DND-41 (cell line): ENCODE data around the gene PCCB.

Experiments used
- ATAC-seq: fragments of 200-7000 bp; cut with Tn5 transposase; 3 replicates; pipeline ENCODE4 v1.9.1; 2021; ENCODE audit warnings: low read depth; ENCODE audit not compliant: insufficient read depth
- DNase-seq: peaks from one replicate; pipeline ENCODE4 v3.0.0-alpha.2; 2020
- H2AFZ ChIP-seq: 2 replicates; pipeline ENCODE4 v1.6.0; 2012; ENCODE audit warnings: low read depth, low read length
- H3K27ac ChIP-seq: 2 replicates; pipeline ENCODE4 v1.5.1; 2012; ENCODE audit warnings: low read length, inconsistent platforms
- H3K27me3 ChIP-seq: fragments of 200-600 bp; sonication (generic); 2 replicates; pipeline ENCODE4 v1.6.0; 2012; ENCODE audit warnings: low read length, mild to moderate bottlenecking, inconsistent platforms; ENCODE audit not compliant: insufficient read depth, poor library complexity
- H3K36me3 ChIP-seq: 2 replicates; pipeline ENCODE4 v1.5.1; 2012; ENCODE audit warnings: low read length, inconsistent platforms; ENCODE audit not compliant: insufficient read depth
- H3K4me1 ChIP-seq: 2 replicates; pipeline ENCODE4 v1.5.1; 2012; ENCODE audit warnings: mild to moderate bottlenecking, low read length; ENCODE audit not compliant: insufficient read depth
- H3K4me2 ChIP-seq: 2 replicates; pipeline ENCODE4 v1.6.0; 2012; ENCODE audit warnings: mild to moderate bottlenecking, moderate library complexity, low read length, inconsistent platforms; ENCODE audit not compliant: insufficient read depth
- H3K4me3 ChIP-seq, 2 experiments: fragments of 200-600 bp in 1 of 2; shearing (Covaris generic) in 1 of 2; 2 replicates each; pipeline ENCODE4 v1.5.1; 2012 to 2016; ENCODE audit warnings: inconsistent platforms in 2 of 2, low read length in 2 of 2, mild to moderate bottlenecking in 2 of 2, low read depth in 1 of 2, moderate library complexity in 1 of 2
- H3K79me2 ChIP-seq: 2 replicates; pipeline ENCODE4 v1.6.0; 2012; ENCODE audit warnings: low read length, inconsistent platforms; ENCODE audit not compliant: insufficient read depth
- H3K9ac ChIP-seq: 2 replicates; pipeline ENCODE4 v1.6.0; 2012; ENCODE audit warnings: low read depth, mild to moderate bottlenecking, inconsistent platforms, low read length, moderate library complexity
- H3K9me3 ChIP-seq: 2 replicates; pipeline ENCODE4 v1.5.1; 2012; ENCODE audit warnings: low read length, moderate library complexity, mild to moderate bottlenecking, inconsistent platforms; ENCODE audit not compliant: insufficient read depth, severe bottlenecking
- H4K20me1 ChIP-seq: 2 replicates; pipeline ENCODE4 v1.6.0; 2012; ENCODE audit warnings: low read length; ENCODE audit not compliant: insufficient read depth
- CTCF ChIP-seq: IDR thresholded peaks from 2 replicates; pipeline ENCODE4 v1.5.1; 2012; ENCODE audit warnings: borderline replicate concordance, low read length, moderate library complexity, mild to moderate bottlenecking; ENCODE audit not compliant: poor library complexity, severe bottlenecking; ENCODE audit errors: extremely low read depth
- EZH2 ChIP-seq: IDR thresholded peaks from 3 replicates; pipeline ENCODE4 v1.6.1; 2012; ENCODE audit warnings: borderline replicate concordance, low read depth, mild to moderate bottlenecking, moderate library complexity, low read length, inconsistent platforms; ENCODE audit not compliant: severe bottlenecking

The PCCB gene

GRCh38 chr3:136297826-136298225 lies 47.7 kb downstream of the PCCB start:
- ATAC-seq (no peak), DNase-seq (no peak)
- Histone ChIP-seq H3K4me1 (no peaks in the 10 kb centered on the region), H3K27me3 (no peaks in the 10 kb centered on the region), H4K20me1 (no peaks in the 10 kb centered on the region), H3K4me3 (no peak overlapping the region), H3K79me2 (no peaks in the 10 kb centered on the region), H3K36me3 (peaks cover 88% of the 10 kb centered on the region), H3K4me2 (no peak overlapping the region), H3K9me3 (no peaks in the 10 kb centered on the region), H3K27ac (no peak overlapping the region), H2AFZ (no peak overlapping the region), H3K9ac (no peak overlapping the region)
- no peak for TF ChIP-seq CTCF
- no peak for TF ChIP-seq EZH2

- Histone ChIP-seq H3K9ac (no peak overlapping the region), H3K4me1 (no peaks in the 10 kb centered on the region), H2AFZ (no peak overlapping the region), H3K36me3 (peaks cover 75% of the 10 kb centered on the region), H3K27me3 (no peaks in the 10 kb centered on the region), H3K9me3 (no peaks in the 10 kb centered on the region), H3K27ac (no peak overlapping the region), H3K4me3 (no peak overlapping the region), H3K4me2 (no peak overlapping the region), H3K79me2 (no peaks in the 10 kb centered on the region), H4K20me1 (no peaks in the 10 kb centered on the region)
- no peak for TF ChIP-seq CTCF
- TF ChIP-seq EZH2: no peak
- ATAC-seq: no peak
- DNase-seq: no peak
These were observed 50.3 kb downstream of the PCCB start for GRCh38 chr3:136300444-136300843.

- Histone ChIP-seq H3K27me3 (no peaks in the 10 kb centered on the region), H3K79me2 (no peaks in the 10 kb centered on the region), H3K27ac (no peak overlapping the region), H2AFZ (no peak overlapping the region), H3K9ac (no peak overlapping the region), H3K4me2 (no peak overlapping the region), H4K20me1 (no peaks in the 10 kb centered on the region), H3K36me3 (peaks cover 30% of the 10 kb centered on the region), H3K4me1 (no peaks in the 10 kb centered on the region), H3K4me3 (no peak overlapping the region), H3K9me3 (no peaks in the 10 kb centered on the region)
- no peak for DNase-seq
- no peak; the same call in 2 of the 3 replicates for ATAC-seq
- TF ChIP-seq EZH2: no peak
- peak; percentile 70 for TF ChIP-seq CTCF
These were observed 55.7 kb downstream of the PCCB start for GRCh38 chr3:136305879-136306278.

GRCh38 chr3:136311261-136311660 lies 61.1 kb downstream of the PCCB start:
- H3K4me2 ChIP-seq: no peak overlapping the region
- no peak overlapping the region for H3K9ac ChIP-seq
- TF ChIP-seq CTCF (no peak), EZH2 (no peak)
- DNase-seq (no peak), ATAC-seq (no peak)
- no peaks in the 10 kb centered on the region for H3K4me1 ChIP-seq
- H3K9me3 ChIP-seq: no peaks in the 10 kb centered on the region
- H4K20me1 ChIP-seq: no peaks in the 10 kb centered on the region
- peaks cover 9% of the 10 kb centered on the region; the same call in 1 of the 2 replicates for H3K36me3 ChIP-seq
- no peak overlapping the region for H2AFZ ChIP-seq
- H3K27ac ChIP-seq: no peak overlapping the region
- H3K79me2 ChIP-seq: no peaks in the 10 kb centered on the region
- no peaks in the 10 kb centered on the region for H3K27me3 ChIP-seq
- H3K4me3 ChIP-seq: no peak overlapping the region
